HEK293T (cell line): ENCODE data around the gene CTNNA1.

Experiments used
- ARNT ChIP-seq: fragments of 450-650 bp; IDR thresholded peaks from 2 replicates; pipeline ENCODE4 v1.6.1; 2017; ENCODE audit warnings: mild to moderate bottlenecking
- BHLHE40 ChIP-seq: fragments of 450-650 bp; IDR thresholded peaks from 2 replicates; pipeline ENCODE4 v1.6.1; 2016; ENCODE audit warnings: mild to moderate bottlenecking, moderate library complexity, borderline replicate concordance
- ELF4 ChIP-seq: fragments of 450-650 bp; IDR thresholded peaks from 2 replicates; pipeline ENCODE4 v1.6.1; 2017; ENCODE audit warnings: antibody characterized with exemption
- FOXA1 ChIP-seq: fragments of 450-650 bp; IDR thresholded peaks from 2 replicates; pipeline ENCODE4 v1.6.1; 2016; ENCODE audit warnings: mild to moderate bottlenecking
- FOXK2 ChIP-seq: fragments of 450-650 bp; IDR thresholded peaks from 2 replicates; pipeline ENCODE4 v1.6.1; 2016; ENCODE audit warnings: mild to moderate bottlenecking
- FOXM1 ChIP-seq: fragments of 450-650 bp; IDR thresholded peaks from 2 replicates; pipeline ENCODE4 v1.6.1; 2017; ENCODE audit warnings: mild to moderate bottlenecking, borderline replicate concordance
- LEF1 ChIP-seq: fragments of 450-650 bp; IDR thresholded peaks from 2 replicates; pipeline ENCODE4 v1.6.1; 2017; ENCODE audit warnings: mild to moderate bottlenecking, borderline replicate concordance
- SP1 ChIP-seq: fragments of 450-650 bp; IDR thresholded peaks from 2 replicates; pipeline ENCODE4 v1.6.1; 2017
- SUZ12 ChIP-seq: fragments of 450-650 bp; IDR thresholded peaks from 2 replicates; pipeline ENCODE4 v1.6.1; 2016; ENCODE audit warnings: mild to moderate bottlenecking
- TARDBP ChIP-seq: fragments of 450-650 bp; IDR thresholded peaks from 2 replicates; pipeline ENCODE4 v1.6.1; 2016
- ZNF384 ChIP-seq: fragments of 450-650 bp; IDR thresholded peaks from 2 replicates; pipeline ENCODE4 v1.6.1; 2016

DNA sequence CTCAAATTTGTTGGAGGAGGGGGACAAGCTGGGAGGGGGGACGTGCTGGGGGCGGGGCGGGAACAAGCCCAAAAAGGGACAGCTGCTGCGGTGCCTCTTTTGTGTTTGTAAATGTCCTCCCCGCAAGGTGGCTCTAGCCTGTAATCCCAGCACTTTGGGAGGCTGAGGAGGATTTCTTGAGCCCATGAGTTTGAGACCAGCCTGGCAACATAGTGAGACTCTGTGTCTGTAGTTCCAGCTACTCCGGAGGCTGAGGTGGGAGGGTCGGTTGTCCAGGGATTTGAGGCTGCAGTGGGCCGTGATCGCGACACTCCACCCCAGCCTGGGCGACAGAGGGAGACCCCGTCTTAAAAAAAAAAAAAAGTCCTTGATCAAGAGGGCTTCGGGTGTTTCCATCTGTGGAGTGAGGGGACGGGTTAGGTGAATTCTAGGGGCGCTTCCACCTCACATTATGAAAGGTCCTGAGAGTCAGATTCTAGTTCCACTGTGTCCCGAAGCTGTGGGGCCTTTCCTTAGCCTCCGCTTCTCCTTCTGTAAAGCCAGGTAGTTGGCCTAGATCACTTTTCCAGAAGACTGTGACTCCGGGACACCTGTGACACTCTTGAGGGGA, 779 bp upstream of the CTNNA1 start:
- TF ChIP-seq SP1 (no peak), BHLHE40 (no peak), ZNF384 (no peak), FOXM1 (no peak), ARNT (no peak), ELF4 (no peak), TARDBP (no peak), FOXK2 (no peak), SUZ12 (no peak), FOXA1 (no peak), LEF1 (no peak)
